ENCODE measurements around the gene CCDC57. TPM values are rescaled to one million over a fixed set of nuclear protein-coding genes. Genes with fewer than 3 reads are reported as not detected.

The CCDC57 gene
- total and polyA plus RNA-seq, 2 of the 4 experiments (the other 2 are of a cell fraction): 7.3 to 31.3 TPM

DNA sequence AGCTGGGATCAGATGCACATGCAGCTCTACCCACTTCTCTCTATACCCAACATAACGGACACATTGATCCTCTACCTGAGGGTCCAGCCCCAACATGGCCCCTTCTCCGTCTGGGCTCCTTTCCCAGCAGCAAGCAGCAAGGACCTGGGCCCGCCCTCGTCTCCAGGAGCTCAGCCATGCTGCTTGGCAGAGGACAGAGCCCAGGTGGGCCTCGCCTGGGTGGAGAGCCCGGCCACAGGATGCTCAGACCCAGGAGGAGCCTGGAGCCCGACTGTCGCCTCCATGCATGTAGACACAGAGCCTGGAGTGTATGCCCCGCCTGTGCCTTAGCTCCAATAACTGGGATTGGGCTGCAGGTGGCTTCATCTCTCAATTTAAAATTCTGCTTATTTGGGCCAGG, 57.0 kb downstream of the CCDC57 start:
- no peak for ATAC-seq (ENCODE audit: low read depth)
- no peaks in the 10 kb centered on the region for H3K9me1 ChIP-seq (ENCODE audit: insufficient read depth, low read length)
- H2AFZ ChIP-seq (replicated peaks; ENCODE audit: low read length, poor library complexity): peak overlapping the region; percentile 9
- H3K23ac ChIP-seq (ENCODE audit: low read depth, low read length): no peak overlapping the region
- no peaks in the 10 kb centered on the region for H3K4me1 ChIP-seq (ENCODE audit: control insufficient read depth, insufficient read depth, low read length)
- no peak overlapping the region for H2BK20ac ChIP-seq (ENCODE audit: low read depth, low read length)
- no peak overlapping the region for H2AK9ac ChIP-seq (replicated peaks; ENCODE audit: low read depth, low read length, poor library complexity)
- H3K4me3 ChIP-seq (ENCODE audit: insufficient read depth, low read depth, low read length): no peak overlapping the region
- no TSS peak for BruUV-seq (replicated peaks)
- H3K9ac ChIP-seq (ENCODE audit: low read depth, low read length): no peak overlapping the region
- intact Hi-C loops (cut with micrococcal nuclease): loop anchor here (10.0 kb wide), 1 partner anchor 191 kb away; the partner anchor contains the start of gene NOTUM
- ChIA-PET POLR2A (ENCODE audit: unreplicated experiment) (no interaction called here), CTCF (no interaction called here)
- no peaks in the 10 kb centered on the region; the same call in 1 of the 2 replicates for H4K20me1 ChIP-seq (ENCODE audit: insufficient read depth, low read length)
- in situ Hi-C loops (cut with MboI; ENCODE audit: low sequenced_read_pairs): loop anchor here (5.0 kb wide), 1 partner anchor 123 kb away; the partner anchor contains the start of gene RAC3
- no peak overlapping the region for H3K27ac ChIP-seq (ENCODE audit: insufficient read depth, low read length)
- no peak overlapping the region for H3K4me2 ChIP-seq (ENCODE audit: low read depth, low read length)
- H3K36me3 ChIP-seq (ENCODE audit: control insufficient read depth, insufficient read depth, low read length): peaks cover 16% of the 10 kb centered on the region
- H2BK120ac ChIP-seq (ENCODE audit: low read depth, low read length): no peak overlapping the region
- H3K14ac ChIP-seq (replicated peaks; ENCODE audit: low read depth, low read length): no peak overlapping the region
- H2BK15ac ChIP-seq (ENCODE audit: low read depth, low read length): no peak overlapping the region
- no peaks in the 10 kb centered on the region for H3K27me3 ChIP-seq (ENCODE audit: control insufficient read depth, insufficient read depth, low read length)
- H4K91ac ChIP-seq (ENCODE audit: insufficient read depth, low read depth, low read length): no peak overlapping the region
- no peaks in the 10 kb centered on the region for H3K9me3 ChIP-seq (ENCODE audit: control insufficient read depth, insufficient read depth, low read length)
- H4K8ac ChIP-seq (ENCODE audit: low read depth in 2 of 2, low read length in 2 of 2): no peak overlapping the region
- 95% methylated on average over 8 of the region's 9 CpGs; no CpG with 5 or more reads in 1 of the 2 experiments for WGBS, 2 experiments (ENCODE audit: extremely low coverage in 2 of 2, insufficient read length in 1 of 2)
- no peak overlapping the region for H2BK5ac ChIP-seq (ENCODE audit: low read depth, low read length, poor library complexity, severe bottlenecking)
- H3K18ac ChIP-seq (ENCODE audit: low read depth, low read length): no peak overlapping the region
- no peak overlapping the region for H4K5ac ChIP-seq (ENCODE audit: low read depth, low read length)
- dilution Hi-C loops (cut with HindIII; ENCODE audit: low sequenced_read_pairs, unreplicated experiment): no loop called here
- H3K79me1 ChIP-seq (ENCODE audit: low read depth in 1 of 2, low read length in 2 of 2): no peaks in the 10 kb centered on the region
- H2AK5ac ChIP-seq (ENCODE audit: low read depth, low read length): no peak overlapping the region
- H3K4ac ChIP-seq (ENCODE audit: low read depth, low read length): no peak overlapping the region
- no peak overlapping the region for H3K56ac ChIP-seq (ENCODE audit: extremely low read depth, insufficient read depth, low read length)
- no peak for DNase-seq
- TF ChIP-seq FOS (IDR thresholded peaks at IDR 0.05; ENCODE audit: low read depth, low read length): no peak
- no peak for TF ChIP-seq RFX5 (IDR thresholded peaks at IDR 0.05; ENCODE audit: low read depth, low read length)
- no peak for TF ChIP-seq SMC3 (IDR thresholded peaks at IDR 0.05; ENCODE audit: low read depth, low read length)
- TF ChIP-seq MAZ (IDR thresholded peaks at IDR 0.05; ENCODE audit: borderline replicate concordance, low read depth, low read length): no peak

Data from IMR-90 (cell line).